Stimulated activated naive CD8-positive, alpha-beta T cell treated with anti-CD3 and anti-CD28 coated beads, Interleukin-15, Interleukin-2, amounts not matched to agents 100 ng/mL and 50 ng/mL, for 24 hours (primary cell): ENCODE data around the gene FNDC7.

Experiments
- H3K27ac Mint-ChIP-seq: one replicate; pipeline ENCODE4 v1.8.0; 2021; ENCODE audit warnings: mild to moderate bottlenecking, mixed read lengths
- H3K27me3 Mint-ChIP-seq: one replicate; pipeline ENCODE4 v1.8.0; 2021; ENCODE audit warnings: mixed read lengths
- H3K36me3 Mint-ChIP-seq: one replicate; pipeline ENCODE4 v1.8.0; 2021; ENCODE audit warnings: low read depth, mixed read lengths
- H3K4me1 Mint-ChIP-seq: one replicate; pipeline ENCODE4 v1.8.0; 2021; ENCODE audit warnings: low read depth, mixed read lengths
- H3K4me3 Mint-ChIP-seq: one replicate; pipeline ENCODE4 v1.8.0; 2021; ENCODE audit warnings: mild to moderate bottlenecking, mixed read lengths
- H3K9me3 Mint-ChIP-seq: one replicate; pipeline ENCODE4 v1.8.0; 2021; ENCODE audit warnings: mixed read lengths

The FNDC7 gene

DNA sequence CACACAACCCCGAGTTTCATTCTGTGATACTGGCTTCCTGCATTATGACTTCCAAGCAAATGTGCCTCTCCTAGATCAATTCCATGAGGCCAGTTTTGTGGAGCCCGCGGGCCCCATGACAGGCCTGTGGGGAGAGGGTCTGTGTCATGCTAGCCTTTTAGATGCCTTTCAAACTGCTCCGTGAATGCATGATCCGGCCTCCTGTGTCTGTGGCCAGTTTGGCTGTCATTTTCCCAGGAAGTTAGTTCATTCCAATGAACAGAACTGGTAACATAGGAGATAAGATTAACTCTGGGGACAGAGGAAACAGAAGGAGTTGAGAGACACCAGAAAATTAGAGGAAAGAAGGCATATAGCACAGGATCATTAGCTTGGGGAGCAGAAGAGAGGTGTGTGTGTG is 3.2 kb downstream of the FNDC7 start:
- Mint-ChIP-seq H3K9me3 (no peaks in the 10 kb centered on the region), H3K4me1 (no peaks in the 10 kb centered on the region), H3K4me3 (no peak overlapping the region), H3K36me3 (no peaks in the 10 kb centered on the region), H3K27me3 (peaks cover 5% of the 10 kb centered on the region), H3K27ac (no peak overlapping the region)

DNA sequence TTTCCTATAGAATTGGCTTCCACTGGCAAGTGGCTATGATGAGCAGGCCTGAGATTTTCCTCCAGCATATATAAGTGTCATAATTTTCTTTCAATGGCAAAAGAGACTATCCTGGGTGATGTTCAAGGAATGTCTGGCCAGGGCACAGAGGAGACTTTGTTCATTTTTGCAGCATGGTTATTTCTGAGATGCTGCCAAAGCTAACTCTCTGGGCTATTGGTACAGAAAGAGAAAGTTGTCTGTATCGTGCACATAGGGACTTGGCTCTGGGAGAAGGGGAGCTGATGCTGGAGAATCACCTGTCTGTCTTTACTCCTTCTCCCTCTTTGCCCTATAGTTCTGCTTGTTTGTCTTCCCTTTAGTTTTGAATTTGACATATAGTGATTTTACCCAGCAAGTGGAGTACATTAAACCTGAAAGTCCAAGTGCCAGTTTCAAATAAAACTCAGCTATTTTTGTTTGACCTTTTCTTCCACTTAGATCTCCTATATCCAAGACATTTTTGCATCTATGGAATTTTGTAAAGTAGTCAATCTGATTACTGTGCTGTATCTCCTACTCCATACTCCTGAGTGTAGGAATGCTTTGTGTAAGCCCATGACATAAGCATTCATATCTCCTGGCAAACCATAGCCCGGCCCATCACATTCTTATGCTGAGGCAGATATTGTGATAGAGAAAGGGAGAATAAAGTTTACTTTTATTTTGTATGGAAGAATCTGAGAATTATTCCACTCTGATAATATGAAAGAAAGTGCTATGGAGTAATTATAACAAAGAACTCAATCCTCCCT is 3.9 kb downstream of the FNDC7 start:
- no peak overlapping the region for H3K27ac Mint-ChIP-seq
- H3K4me3 Mint-ChIP-seq = no peak overlapping the region
- no peaks in the 10 kb centered on the region for H3K9me3 Mint-ChIP-seq
- no peaks in the 10 kb centered on the region for H3K36me3 Mint-ChIP-seq
- no peaks in the 10 kb centered on the region for H3K4me1 Mint-ChIP-seq
- peaks cover 5% of the 10 kb centered on the region for H3K27me3 Mint-ChIP-seq

DNA sequence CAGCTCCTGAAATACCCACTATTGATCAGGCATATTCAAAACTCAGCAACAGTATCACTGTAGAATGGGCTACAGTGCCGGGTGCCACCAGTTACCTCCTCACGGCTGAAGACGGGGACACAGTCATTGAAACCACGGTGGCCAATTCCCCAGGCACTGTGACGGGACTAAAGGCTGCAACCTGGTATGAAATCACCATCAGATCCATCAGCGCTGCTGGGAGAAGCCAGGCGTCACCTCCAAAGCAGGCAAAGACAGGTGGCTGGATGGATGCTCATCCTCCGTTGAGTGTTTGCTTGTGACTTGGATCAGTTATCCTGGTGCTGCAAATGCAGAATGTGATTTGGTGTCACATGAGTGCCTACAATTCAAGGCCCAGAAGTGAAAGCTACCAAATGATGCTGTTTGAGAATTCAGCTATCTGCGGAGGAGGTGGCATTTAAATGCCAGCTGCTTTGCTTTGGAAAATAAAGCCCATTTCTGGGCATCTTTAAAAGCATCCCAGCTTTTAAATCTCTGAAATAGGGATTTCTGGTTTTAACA is 5.1 kb downstream of the FNDC7 start:
- no peak overlapping the region for H3K4me3 Mint-ChIP-seq
- H3K9me3 Mint-ChIP-seq = no peaks in the 10 kb centered on the region
- H3K27me3 Mint-ChIP-seq = peaks cover 5% of the 10 kb centered on the region
- no peaks in the 10 kb centered on the region for H3K4me1 Mint-ChIP-seq
- no peaks in the 10 kb centered on the region for H3K36me3 Mint-ChIP-seq
- H3K27ac Mint-ChIP-seq = no peak overlapping the region

DNA sequence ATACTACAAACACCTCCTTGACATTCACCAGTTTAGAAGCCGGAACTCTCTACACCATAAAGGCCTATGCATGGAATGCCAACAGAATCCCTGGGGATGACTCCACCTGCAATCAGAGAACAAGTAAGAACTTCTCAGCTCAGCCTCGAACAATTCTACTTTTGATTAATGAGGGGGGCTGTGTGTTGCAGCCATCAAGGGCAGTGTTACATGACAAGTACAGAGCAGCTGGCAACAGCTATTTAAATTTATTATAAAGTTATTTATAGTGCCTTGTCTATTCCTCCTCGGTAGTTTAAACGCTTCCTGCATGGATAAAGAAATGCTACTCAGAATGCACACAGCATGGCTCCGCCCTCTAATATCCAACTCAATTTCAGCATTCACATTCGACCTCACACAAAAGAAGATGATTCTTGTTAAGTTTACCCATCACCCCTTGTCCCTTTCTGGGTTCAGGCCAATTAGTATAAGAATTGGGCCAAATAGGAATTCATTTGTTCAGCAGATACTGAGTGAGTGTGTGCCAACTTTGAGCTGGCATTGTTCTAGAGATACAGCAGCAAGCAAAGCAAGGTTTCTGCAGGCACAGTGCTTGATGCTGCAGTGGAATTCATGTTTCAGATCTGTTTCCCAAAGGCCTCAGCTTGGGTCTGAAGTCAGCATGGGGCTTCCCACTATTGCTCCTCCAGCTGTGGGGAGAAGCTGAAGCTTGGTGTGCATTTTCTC is 6.4 kb downstream of the FNDC7 start:
- no peak overlapping the region for H3K4me3 Mint-ChIP-seq
- no peak overlapping the region for H3K27ac Mint-ChIP-seq
- H3K27me3 Mint-ChIP-seq = no peaks in the 10 kb centered on the region
- no peaks in the 10 kb centered on the region for H3K4me1 Mint-ChIP-seq
- H3K9me3 Mint-ChIP-seq = no peaks in the 10 kb centered on the region
- H3K36me3 Mint-ChIP-seq = no peaks in the 10 kb centered on the region

DNA sequence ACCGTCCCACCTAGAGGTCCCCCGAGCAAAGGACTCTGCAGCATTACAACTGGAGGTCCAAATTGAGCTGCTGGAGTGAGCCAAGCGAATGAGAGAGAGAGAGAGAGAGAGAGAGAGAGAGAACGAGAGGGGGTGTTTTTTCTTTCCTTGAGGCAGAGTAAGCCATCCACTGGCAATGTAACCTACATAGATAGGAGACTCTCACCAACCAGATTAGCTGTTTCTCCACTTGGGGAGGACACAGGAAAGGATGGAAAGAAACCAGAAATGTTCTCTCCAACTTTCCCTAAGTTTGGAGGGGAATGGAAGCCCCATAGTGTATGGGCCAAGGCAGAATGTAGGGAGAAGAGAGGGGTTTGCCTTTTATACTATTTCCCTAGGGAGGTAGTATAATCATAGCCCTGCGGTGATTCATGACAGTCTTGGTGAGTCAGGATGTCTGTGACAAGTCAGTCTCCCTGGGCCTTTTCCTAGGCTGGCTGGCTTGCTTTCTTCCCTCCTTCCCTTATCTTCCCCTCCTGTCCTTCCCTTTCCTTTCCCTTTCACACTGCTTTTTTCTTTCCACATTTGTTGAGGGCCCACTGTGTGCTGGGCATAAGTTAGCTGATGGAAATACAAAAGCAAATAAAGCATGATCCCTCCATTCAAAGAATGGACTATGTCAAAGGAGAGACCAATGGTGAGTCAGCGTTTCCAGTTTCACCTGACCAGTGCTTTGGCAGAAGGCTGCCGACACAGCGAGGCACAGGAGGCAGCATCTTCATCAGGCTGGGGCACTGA is 7.1 kb downstream of the FNDC7 start:
- H3K27ac Mint-ChIP-seq = peak overlapping the region; percentile 42
- H3K36me3 Mint-ChIP-seq = no peaks in the 10 kb centered on the region
- H3K9me3 Mint-ChIP-seq = no peaks in the 10 kb centered on the region
- no peaks in the 10 kb centered on the region for H3K27me3 Mint-ChIP-seq
- H3K4me3 Mint-ChIP-seq = no peak overlapping the region
- H3K4me1 Mint-ChIP-seq = no peaks in the 10 kb centered on the region

DNA sequence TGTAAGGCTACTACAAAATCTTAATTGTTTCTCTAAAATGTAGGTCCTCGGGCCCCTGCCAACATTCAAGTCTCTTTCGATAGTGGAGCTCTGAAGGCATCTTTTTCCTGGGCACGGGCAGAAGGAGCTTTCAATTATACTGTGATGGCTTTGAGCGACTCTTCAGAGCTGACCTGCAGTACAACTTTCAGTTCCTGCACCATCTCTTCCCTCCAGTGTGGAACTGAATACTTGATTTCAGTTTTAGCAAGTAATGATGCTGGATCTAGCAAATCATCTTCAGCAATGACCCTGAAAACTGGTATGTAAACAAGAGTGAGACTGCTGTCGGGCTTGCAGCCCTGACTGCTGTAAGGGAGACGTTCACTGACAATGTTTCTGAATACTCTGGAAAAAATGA is 9.6 kb downstream of the FNDC7 start:
- H3K36me3 Mint-ChIP-seq = no peaks in the 10 kb centered on the region
- no peak overlapping the region for H3K27ac Mint-ChIP-seq
- no peak overlapping the region for H3K4me3 Mint-ChIP-seq
- no peaks in the 10 kb centered on the region for H3K4me1 Mint-ChIP-seq
- no peaks in the 10 kb centered on the region for H3K27me3 Mint-ChIP-seq
- H3K9me3 Mint-ChIP-seq = no peaks in the 10 kb centered on the region

DNA sequence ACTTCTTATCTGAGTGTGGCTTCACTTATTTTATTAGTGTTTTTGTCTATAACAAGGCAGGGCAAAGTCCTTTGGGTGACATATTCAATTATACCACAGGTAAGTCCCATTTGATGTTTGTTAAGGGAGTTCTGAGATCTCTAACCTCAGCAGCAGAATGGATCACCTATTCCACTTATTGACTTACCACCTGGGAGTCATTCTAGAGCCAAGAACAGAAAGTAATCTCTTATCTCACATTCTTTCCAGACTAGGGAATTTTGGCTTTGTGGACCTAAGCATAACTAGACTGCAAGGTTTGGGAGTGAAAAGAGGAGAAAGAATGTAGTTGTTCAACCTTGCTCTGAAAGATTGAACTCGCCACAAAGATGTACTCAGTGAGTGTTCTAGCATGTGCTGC is 13.2 kb downstream of the FNDC7 start:
- Mint-ChIP-seq H3K4me3 (no peak overlapping the region), H3K27ac (no peak overlapping the region), H3K9me3 (no peaks in the 10 kb centered on the region), H3K36me3 (no peaks in the 10 kb centered on the region), H3K27me3 (peaks cover 4% of the 10 kb centered on the region), H3K4me1 (no peaks in the 10 kb centered on the region)

DNA sequence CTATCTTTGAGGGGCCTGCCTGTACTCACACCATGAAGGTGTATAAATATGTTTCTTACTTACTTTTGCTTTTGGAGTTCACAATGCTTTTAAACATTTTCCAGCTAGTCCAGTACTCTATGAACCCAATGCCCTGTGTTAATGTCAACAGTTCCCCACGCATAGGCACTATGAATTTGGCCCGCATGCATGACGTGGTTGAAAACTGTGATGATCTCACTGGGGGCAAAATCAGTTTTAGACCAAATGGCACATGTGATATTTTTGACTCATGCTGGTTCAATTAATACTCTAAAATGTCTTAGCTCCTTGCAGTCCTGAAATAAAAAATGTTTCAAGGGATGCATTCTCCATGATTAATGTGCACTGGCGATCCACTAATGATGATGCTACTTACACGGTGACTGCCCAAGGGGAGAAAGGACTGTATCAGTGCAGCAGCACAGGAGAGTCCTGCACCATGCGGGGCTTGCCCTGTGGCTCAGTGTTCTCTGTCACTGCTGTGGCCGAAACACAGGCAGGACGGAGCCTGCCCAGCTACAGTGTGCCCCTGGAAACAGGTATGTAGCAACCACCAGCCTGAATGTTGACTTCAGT is 15.7 kb downstream of the FNDC7 start:
- H3K4me1 Mint-ChIP-seq = no peaks in the 10 kb centered on the region
- peaks cover 4% of the 10 kb centered on the region for H3K27me3 Mint-ChIP-seq
- no peaks in the 10 kb centered on the region for H3K36me3 Mint-ChIP-seq
- H3K9me3 Mint-ChIP-seq = no peaks in the 10 kb centered on the region
- H3K4me3 Mint-ChIP-seq = no peak overlapping the region
- no peak overlapping the region for H3K27ac Mint-ChIP-seq

GRCh38 chr1:108729481-108729880 is 16.8 kb downstream of the FNDC7 start:
- Mint-ChIP-seq H3K4me1 (no peaks in the 10 kb centered on the region), H3K27ac (no peak overlapping the region), H3K4me3 (no peak overlapping the region), H3K36me3 (no peaks in the 10 kb centered on the region), H3K9me3 (no peaks in the 10 kb centered on the region), H3K27me3 (peaks cover 4% of the 10 kb centered on the region)

DNA sequence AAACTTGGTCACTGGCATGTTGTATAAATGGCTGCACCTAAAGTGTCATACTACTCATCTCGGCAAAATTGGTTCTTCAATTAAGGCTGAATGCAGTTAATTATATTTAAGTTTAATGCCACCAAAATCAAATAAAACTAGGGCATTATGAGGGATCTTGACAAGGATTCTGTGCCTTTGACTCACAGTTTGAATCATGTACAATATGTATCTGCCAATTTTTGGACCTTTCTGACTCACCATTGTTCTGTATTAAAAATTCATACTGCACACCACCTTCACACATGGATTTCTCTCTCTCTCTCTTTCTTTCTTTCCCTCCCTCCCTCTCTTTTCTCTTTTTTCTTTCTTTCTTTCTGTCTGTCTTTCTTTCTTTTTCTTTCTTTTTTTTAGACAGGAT is 19.7 kb downstream of the FNDC7 start:
- H3K9me3 Mint-ChIP-seq = no peaks in the 10 kb centered on the region
- H3K27me3 Mint-ChIP-seq = peaks cover 4% of the 10 kb centered on the region
- no peak overlapping the region for H3K4me3 Mint-ChIP-seq
- no peak overlapping the region for H3K27ac Mint-ChIP-seq
- no peaks in the 10 kb centered on the region for H3K36me3 Mint-ChIP-seq
- no peaks in the 10 kb centered on the region for H3K4me1 Mint-ChIP-seq

DNA sequence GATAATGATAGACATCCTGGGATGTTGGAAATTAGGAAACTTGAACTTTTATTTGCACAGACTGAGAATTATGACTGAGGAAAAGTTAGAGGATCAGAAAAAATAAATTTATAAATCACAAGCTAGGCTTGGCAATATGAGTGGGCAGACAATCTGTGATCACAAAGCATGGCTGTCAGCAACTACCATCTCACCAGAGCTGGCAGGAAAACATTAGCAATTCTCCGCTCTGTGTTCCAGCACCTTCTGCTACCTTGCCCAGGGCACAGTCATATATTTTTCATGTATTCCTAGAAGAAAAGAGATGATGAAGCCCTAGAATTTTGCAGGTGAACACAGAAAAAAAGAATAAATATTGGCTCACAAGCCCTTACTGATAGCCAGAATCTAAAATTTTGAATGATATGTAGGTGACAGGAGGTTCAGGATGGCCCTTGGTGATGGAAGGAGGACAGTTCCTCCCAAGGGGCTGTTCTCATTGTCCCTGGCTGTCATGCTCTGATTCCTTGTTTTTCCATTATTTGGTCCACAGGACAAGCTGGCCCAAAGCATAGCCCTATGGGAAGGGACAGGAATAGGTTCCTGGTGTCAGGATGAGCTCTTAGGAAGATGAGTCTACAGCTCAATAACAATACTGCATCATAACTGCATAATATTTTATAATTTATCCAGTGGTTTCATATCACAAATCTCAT is 21.6 kb downstream of the FNDC7 start:
- Mint-ChIP-seq H3K27me3 (peaks cover 4% of the 10 kb centered on the region), H3K27ac (no peak overlapping the region), H3K9me3 (no peaks in the 10 kb centered on the region), H3K4me3 (no peak overlapping the region), H3K4me1 (no peaks in the 10 kb centered on the region), H3K36me3 (no peaks in the 10 kb centered on the region)

- H3K4me3 Mint-ChIP-seq = no peak overlapping the region
- H3K36me3 Mint-ChIP-seq = peaks cover 2% of the 10 kb centered on the region
- H3K27ac Mint-ChIP-seq = no peak overlapping the region
- no peaks in the 10 kb centered on the region for H3K9me3 Mint-ChIP-seq
- H3K27me3 Mint-ChIP-seq = no peaks in the 10 kb centered on the region
- peaks cover 4% of the 10 kb centered on the region for H3K4me1 Mint-ChIP-seq
These were observed 29.5 kb downstream of the FNDC7 start for GRCh38 chr1:108742253-108742652.

- Mint-ChIP-seq H3K36me3 (peaks cover 17% of the 10 kb centered on the region), H3K27me3 (no peaks in the 10 kb centered on the region), H3K9me3 (no peaks in the 10 kb centered on the region), H3K4me3 (peak overlapping the region; percentile 99), H3K27ac (peak overlapping the region; percentile 96), H3K4me1 (peaks cover 33% of the 10 kb centered on the region)
These were observed 33.3 kb downstream of the FNDC7 start for GRCh38 chr1:108745980-108746381.
